HG03108 (cell line): ENCODE measurements around the gene CDKAL1.
A peak's percentile ranks its signal among the peaks of the same experiment; 100 is the strongest.

ENCODE experiments used
- ATAC-seq: cut with Tn5 transposase; IDR thresholded peaks from one replicate; pipeline ENCODE4 v1.9.1; 2021; ENCODE audit warnings: moderate library complexity; ENCODE audit not compliant: unreplicated experiment

The CDKAL1 gene

DNA sequence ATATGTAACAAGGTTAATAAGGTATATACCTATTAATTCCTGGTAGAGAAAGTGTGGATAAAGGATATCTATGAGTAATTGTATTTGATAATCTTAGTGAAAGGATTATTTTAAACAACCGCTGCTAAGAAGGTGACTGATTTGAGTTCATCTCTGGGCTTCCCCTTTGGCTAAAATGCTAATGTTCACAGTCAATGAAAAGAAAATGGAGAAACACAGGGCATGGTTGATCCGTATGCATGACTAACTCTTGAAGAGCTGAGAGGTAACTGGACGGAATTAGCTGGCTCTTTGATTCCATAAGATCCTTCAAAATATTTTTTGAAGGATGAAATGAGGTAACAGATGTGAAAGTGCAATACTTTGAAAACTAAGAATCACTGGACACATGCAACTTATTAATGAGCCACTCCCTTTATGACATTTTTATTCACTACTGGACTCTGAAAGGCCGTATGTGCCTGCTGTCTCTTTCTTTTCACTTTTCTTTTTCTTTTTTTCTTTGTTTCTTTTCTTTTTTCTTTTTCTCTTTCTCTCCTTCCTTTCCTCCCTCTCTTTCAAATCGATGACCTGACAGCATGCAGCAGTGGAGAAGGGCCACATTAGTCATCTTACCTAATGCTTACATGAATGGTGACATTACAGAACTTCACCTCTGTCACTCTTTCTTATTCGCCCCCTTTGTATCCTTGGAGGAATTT lies 464.6 kb downstream of the CDKAL1 start:
- ATAC-seq = no peak

DNA sequence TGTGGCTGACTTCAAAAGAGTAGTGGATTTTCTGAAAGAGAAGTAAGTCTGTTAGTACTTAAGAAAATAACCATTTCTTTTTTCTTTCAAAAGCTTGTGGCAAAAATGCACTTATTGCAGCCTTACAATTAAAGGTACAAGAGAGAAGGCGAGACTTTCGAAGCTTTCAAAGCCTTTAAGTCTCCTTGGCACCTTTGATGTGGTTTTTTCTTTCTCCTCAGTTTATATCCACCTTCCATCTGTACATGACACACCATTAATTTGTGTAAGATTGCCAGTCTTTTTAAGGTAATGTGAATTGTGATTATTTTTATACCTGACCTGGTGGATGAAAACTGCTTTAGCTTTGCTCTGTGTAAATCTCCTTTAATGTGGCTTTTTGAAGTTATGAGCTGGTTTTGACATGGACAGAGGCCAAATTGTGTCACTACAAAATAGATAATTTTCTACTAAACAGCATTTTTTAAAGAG lies 466.1 kb downstream of the CDKAL1 start:
- ATAC-seq = no peak

DNA sequence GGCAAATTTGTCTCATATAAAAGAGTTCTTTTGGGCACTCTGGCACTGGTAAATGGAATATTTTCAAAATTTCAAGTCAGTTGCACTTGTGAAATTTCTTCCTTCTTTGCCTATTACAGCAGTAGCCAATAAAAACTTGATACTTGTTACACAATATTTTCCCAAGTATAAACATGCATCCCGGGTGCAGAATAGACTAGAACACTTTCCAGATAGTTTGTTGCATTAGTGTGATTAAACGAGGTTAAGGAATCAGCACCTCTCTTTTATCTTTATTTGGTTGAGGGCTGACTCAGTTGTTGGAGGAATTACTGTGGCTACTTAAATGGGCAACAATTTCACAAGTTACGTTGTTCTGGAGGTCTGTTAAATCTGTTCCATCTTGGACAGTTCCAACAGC lies 467.5 kb downstream of the CDKAL1 start:
- ATAC-seq = no peak

DNA sequence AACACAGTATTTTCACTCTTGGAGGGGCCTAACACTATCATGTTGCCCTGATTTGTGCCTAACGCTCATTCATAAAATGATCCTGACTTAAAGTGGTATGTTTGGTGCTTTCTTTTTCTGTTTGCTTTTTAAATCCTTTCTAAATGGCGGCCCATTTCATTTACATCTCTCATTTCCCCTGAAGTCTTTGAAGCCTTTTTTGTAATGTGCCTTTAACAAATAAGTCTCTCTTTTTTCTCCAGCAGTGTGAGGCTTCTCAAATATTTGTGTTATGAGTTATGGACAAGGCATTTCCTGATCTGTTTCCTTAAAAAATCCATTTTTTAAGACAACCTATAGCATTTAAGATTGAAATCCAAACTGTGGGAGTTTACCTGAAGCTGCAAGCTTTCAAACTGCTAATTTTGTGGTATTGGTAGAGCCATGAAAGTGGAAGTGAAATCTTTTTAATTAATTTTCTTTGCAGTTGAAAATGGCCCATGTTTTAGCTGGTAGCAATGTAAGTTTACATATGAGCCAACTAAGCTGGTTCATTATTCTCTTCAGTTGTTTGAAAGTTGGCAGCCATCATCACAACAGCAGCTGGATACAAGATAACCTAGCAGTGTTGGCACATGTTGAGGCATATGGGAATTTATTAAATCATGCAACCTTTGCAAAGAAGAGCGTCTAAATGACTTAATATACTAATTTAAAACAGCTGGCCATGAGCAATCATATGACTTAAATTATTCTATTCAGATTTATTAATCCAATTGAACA lies 469.7 kb downstream of the CDKAL1 start:
- ATAC-seq = peak; percentile 75

DNA sequence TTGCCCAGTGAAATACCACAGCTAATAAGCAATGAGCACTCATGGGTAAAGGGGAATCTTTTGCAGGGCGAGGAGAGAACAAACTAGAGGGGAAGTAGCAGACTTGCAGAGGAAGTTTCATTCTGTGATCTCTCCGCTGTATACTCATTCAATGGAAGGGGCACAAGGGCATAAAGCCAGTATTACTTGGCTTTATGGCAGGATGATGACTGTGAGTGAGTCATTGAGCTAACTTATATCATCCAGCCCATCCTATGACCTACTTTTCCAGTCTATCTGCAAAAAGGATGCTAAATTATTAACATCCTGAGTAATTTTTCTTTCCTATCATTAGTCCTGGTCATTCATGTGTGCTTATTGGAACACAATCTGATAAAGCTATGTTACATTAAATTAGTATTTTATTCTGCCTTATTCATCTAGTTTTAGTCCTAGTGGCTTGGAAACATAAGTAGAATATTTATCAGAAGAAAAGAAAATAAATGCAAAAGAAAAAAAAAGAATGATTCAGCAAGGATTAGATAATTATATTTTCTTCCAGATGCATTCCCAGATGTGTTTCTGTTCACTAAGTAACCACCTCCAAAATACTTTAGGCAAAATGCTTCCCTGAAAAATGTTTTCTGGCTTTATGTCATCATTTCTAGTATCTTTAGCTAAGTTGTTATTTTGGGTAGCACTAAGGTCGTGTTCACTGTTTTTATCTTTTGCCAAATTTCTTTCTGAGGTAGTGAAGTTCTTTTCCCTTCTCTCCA lies 471.7 kb downstream of the CDKAL1 start:
- ATAC-seq = no peak

DNA sequence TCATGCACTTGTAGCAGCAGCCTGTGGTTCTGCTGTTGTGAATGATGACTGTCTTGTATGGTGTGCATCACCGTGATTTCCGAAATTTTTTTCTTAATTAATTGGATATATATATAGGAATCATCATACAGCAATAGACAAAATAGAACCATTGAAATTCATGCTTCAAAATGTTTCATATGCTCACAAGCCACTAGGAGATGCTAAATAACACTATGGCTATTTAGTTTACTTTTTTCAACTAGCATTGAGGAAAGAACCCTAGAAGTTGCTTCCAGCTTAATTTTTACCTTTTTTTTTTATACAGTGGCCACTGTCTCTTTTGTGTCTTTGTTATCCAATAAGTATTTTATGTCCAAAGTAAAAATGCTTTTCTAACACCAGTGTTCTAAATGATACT lies 485.4 kb downstream of the CDKAL1 start:
- no peak for ATAC-seq

DNA sequence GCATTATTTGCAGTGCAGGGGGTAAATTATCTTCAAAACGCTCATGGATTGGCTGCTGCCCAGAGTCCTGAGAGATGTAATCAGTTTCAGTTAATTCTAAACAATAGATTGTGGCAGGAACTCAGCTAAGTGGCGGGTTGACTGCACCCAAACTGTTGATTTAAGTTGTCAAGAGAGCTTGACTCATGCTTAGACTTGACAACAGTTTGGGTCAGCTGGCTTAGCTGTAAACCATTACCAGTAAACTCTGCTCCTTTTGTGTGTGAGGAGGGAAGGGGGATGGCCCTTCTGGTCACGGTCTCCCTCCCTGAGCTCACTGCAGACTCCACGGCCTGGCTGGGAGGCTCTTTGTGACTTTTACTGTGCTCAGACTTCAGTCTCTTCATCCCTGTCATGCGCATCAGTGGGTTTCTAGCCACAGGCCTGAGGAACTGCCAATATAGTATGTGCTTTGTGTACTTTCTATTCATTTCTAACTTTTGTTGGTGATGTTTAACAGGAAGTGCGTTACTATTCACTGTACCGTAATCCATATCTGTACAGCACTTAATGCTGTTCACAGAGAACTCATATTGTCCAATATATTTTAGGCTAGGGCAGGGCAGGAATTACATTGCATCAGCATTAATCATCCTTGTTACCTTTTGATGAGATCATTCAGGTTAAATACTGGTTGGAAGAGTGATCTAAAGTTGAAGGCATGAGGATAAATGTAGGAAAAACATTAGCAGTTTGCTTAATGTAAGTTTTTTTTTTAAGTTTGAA lies 488.3 kb downstream of the CDKAL1 start:
- peak; percentile 92 for ATAC-seq

DNA sequence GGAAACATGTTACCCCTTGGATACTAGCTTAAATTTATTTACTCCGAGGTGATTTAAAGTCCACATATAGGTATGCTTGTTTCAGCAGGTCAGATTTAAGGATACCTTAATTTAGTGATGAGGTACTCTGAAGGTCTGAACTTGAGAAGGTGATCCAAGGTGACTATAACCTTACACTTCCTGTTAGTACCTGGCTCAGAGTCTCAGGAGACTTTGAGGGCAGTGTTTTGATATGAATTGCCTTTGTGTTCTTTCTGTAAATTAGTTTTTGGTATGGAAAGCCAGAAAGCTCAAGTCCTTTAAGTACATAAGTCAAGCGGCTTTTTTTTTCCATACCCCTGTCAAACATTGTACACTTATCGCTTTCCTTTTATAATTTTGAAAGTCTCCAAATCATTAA lies 489.0 kb downstream of the CDKAL1 start:
- no peak for ATAC-seq

DNA sequence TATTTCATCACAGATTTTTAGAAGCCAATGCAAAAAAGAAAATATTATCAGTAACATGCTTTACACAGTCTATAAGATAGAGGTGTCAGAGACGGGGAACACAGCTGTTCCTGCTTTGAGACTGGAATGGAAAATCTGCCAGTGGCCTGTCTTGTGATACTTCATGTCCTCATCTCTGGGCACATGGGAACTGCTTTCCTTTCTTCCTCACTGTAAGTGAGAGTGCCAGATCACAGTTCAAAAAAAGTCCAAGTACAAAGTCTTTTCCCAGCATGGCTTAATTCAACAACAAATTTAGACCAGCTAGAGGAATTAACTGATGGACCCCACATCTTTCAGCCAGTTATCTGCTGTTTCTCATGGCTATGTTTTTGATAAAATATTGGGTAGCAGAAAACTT lies 490.4 kb downstream of the CDKAL1 start:
- no peak for ATAC-seq

DNA sequence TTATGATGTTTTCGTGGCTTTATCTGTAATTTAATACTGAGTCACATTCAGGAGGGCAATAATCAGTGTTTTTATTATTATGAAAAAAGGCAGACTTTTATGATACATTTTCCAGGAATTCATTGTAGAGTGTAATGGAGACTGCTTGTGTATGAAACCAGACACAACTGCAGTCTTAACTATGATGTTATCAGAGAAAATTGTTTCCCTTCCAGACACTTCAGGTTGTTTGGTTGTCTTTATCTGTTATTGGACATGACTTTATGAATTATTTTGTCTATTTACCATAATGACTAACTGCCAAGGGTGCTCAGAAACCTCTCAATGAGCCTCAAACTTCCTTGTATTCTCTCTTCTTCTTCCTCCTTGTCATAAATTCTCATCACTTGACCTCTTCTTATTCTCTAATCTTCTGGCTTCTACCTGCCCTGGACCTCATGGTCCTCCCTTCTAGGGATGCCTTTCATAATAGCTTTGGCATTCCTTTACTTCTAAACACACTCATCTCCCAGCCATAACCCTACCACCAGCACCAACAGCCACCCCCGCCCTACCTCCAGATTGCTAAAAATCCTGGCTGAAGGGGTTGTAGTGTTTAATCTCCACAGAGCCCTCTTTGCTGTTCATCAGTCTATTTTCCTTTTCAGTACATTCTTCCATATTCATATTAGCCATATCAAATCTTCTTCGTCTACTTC lies 492.5 kb downstream of the CDKAL1 start:
- no peak for ATAC-seq

DNA sequence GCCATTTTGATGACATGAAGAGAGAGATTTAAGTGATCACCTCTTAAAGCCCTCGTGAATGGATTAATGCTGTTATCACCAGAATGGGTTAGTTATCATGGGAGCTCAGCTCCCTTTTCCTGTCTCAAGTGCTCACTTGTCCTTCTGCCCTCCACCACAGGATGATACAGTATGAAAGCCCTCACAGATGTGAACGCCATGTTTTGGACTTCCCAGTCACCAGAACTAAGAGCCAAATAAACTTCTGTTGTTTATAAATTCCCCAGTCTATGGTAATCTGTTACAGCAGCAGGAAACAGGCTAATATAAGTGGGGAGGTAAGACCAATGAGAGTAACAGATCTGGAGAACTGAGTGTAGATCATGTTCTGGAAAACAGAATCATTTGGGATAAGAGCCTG lies 493.2 kb downstream of the CDKAL1 start:
- ATAC-seq = no peak

DNA sequence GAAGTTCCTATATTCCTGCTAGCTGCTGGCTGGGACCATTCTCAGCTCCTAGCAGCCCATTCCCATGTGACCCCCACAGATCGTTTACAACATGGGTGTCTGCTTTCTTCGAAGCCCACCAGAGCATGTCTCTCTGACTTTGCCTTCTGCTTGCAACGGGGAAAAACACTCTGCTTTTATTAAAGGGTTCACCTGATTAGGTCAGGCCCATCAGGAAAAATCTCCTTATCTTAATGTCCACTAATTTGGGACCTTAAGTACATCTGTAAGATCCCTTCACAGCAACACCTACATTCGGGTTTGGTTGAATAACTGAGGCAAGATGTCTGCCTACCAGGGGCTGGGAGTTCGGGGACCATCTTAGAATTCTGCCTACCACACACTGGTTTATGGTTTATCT lies 496.9 kb downstream of the CDKAL1 start:
- no peak for ATAC-seq

DNA sequence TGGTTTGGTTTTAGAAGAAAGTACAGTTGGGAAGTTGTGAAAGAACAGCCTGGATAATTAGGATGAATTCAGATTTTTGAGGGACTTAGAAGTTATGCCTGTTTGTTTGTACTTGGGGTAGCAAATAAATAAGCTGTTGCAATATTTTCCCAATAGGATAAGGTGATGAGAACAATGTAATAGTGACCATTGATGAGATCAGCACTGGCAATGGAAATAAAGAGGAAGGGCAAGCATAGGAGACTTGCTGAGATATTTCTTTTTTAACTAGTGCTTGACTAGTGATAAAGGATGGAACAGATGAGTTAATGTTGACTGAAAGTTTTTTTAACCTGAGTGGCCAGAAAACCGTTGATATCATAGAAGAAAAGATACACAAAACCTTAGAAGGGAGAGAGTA lies 498.8 kb downstream of the CDKAL1 start:
- ATAC-seq = no peak

DNA sequence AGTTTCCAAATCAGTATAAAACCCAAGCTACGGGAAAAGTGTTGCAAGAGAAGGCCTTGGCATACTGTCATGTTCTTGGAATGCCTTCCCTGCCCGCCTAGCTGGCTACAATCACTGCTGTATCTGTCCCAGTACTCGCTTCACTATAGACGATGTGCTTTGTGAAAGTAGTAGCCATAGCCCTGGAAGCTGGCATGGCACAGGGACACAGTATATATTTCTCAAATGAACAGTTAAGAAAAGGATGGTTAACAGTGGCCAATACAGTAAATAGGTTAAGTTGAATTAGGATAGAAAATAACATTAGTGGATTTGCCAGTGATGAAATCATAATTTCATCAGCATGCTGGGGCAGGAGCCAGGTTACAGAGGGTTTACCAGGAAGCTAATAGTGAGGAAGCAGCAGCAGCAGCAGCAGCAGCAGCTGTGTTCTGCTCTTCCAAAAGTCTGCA lies 499.3 kb downstream of the CDKAL1 start:
- no peak for ATAC-seq

DNA sequence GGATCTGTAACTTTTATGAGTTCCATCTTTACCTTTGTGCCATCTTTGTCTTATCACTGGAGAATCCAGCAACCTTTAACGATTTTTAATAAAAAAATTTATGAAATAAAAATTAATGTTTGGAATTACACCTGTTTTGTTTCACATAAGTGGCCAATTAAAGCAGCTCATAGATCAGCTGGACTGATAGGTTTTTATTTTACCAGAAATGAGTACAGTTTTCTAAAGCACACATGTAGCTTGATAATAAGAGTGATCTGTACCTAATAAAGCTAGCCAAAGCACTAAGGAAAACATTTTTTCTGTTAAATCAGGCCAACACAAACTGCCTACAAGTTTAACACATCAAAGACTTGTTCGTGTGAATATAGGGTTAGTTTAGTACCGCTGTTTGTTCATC lies 500.1 kb downstream of the CDKAL1 start:
- no peak for ATAC-seq

DNA sequence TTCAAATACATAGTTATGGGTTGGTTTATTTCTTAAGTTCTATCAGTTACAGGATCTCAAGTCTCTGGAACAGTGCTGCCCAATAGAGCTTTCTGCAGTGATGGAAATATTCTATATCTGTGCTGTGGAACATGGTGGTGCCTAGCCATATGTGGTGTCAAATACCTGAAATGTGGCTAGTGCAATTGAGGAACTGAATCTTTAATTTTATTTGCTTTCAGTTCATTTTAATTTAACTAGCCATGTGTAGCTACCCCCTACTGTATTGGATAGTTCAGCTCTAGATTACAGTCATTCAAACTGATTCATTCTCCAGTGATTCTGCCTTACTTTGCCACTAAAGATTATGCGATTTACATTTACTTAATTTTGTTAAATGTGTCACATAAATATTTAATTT lies 503.2 kb downstream of the CDKAL1 start:
- ATAC-seq = no peak

DNA sequence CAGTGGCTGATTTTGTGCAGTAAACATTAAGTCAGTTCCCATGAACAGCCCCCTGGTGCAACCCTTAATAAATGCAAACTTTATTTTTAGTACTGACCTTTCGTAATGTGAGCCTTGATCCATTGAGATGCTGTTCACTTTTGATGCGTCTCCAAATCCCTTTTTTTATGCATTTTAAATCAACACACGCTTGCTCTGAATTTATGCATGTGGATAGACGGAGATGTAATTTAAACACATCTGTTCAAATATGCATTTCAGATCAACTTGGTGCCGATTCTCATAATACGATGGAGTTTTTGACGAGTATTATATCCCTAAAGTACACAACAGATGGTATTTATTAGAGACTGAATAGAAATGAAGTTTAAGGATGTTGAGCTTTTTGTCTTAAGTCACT lies 505.7 kb downstream of the CDKAL1 start:
- no peak for ATAC-seq

DNA sequence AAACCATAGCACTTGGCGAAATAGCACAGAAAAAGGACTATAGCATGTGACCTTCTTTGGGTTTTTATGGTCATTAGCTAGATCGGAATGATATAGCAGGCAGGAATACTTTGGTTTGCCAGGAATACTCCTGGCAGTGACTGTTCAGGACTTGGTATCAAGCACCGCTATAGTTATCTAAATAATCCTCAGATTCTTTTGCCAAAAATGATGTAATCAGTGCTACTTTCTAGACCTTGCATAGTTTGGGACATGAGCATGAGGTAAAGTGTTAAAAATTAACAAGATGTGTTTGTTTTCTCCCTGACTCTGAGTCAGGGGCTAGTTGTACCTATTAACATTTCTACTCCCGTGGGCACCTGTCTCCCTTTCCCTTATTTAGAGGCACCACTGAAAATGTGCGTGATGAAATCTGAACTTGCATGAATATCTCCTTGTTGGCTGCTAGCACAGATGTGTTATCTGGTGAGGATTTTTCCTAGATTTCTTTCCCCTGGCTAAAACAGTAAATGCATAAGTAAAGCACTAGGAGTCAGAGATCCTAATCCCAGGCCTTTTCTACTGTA lies 511.0 kb downstream of the CDKAL1 start:
- ATAC-seq = no peak

DNA sequence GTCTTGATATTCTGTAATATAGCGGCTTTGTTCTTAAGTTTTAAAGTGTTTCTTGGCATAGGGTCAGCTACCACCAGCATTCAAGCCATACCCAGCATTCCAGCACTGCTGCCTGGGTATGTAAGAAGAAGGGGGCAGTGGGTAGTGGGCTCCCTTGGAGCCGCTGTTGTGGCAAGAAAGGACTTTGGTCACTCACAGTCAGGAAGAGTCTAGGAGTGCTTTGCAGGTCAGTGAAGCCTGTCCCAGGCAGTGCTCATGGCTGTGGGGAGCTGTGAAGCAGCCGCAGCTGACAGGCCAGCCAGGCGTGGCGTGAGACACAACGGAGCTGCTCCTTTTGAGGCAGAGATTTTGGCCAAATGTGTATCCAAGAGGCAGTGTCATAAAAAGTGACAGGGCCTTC lies 512.0 kb downstream of the CDKAL1 start:
- ATAC-seq = no peak

DNA sequence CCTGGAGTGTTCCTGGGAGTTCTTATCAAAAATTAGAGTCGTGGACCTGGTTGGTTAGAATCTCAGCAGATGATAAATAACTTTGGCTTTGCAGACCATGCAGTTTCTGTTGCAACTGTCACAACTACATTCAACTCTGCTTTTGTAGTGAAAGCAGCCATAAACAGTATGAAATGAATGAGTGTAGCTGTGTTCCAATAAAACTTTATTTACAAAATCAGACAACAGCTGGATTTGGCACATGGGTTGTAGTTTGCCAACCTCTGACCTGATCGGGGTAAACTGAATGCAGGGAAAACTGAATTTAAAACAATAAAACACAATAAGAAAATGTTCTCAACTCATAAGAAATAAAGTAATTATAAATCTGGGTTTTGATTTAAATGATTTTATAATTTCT lies 513.8 kb downstream of the CDKAL1 start:
- no peak for ATAC-seq
